Smooth muscle cell (in vitro differentiated cells): ENCODE measurements around the gene GREB1. TPM values are rescaled to one million over a fixed set of nuclear protein-coding genes. Genes with fewer than 3 reads are reported as not detected.

Source experiments
- DNase-seq: peaks from one replicate; lab custom pipeline; 2025; ENCODE audit not compliant: unreplicated experiment; lab: John Stamatoyannopoulos, UW
- H2AFZ ChIP-seq: fragments of 200-600 bp; sonication (generic); 2 replicates; pipeline ENCODE4 v1.6.0; 2016; ENCODE audit warnings: antibody characterized with exemption, low read depth, mild to moderate bottlenecking
- H3F3A ChIP-seq: fragments of 200-600 bp; sonication (generic); 2 replicates; pipeline ENCODE4 v1.6.0; 2017; ENCODE audit warnings: antibody characterized with exemption, low read depth
- H3K27ac ChIP-seq: fragments of 200-600 bp; sonication (generic); 2 replicates; pipeline ENCODE4 v1.5.1; 2016; ENCODE audit warnings: low read depth, mild to moderate bottlenecking
- H3K27me3 ChIP-seq: fragments of 200-600 bp; sonication (generic); 2 replicates; pipeline ENCODE4 v1.6.1; 2016; ENCODE audit warnings: low read depth, mild to moderate bottlenecking
- H3K36me3 ChIP-seq: fragments of 200-600 bp; sonication (generic); 2 replicates; pipeline ENCODE4 v1.5.1; 2016; ENCODE audit warnings: low read depth
- H3K4me1 ChIP-seq: fragments of 200-600 bp; sonication (generic); 2 replicates; pipeline ENCODE4 v1.5.1; 2016; ENCODE audit warnings: low read depth
- H3K4me2 ChIP-seq: fragments of 200-600 bp; sonication (generic); 2 replicates; pipeline ENCODE4 v1.6.0; 2016; ENCODE audit warnings: mild to moderate bottlenecking
- H3K4me3 ChIP-seq: fragments of 200-600 bp; sonication (generic); 2 replicates; pipeline ENCODE4 v1.5.1; 2016; ENCODE audit warnings: mild to moderate bottlenecking
- H3K79me2 ChIP-seq: fragments of 200-600 bp; sonication (generic); 2 replicates; pipeline ENCODE4 v1.6.0; 2016; ENCODE audit warnings: low read depth, mild to moderate bottlenecking
- H3K9ac ChIP-seq: fragments of 200-600 bp; sonication (generic); 2 replicates; pipeline ENCODE4 v1.6.0; 2016; ENCODE audit warnings: low read depth
- H3K9me3 ChIP-seq: fragments of 200-600 bp; sonication (generic); replicated peaks from 2 replicates; pipeline ENCODE4 v1.5.1; 2016; ENCODE audit warnings: low read depth
- H4K20me1 ChIP-seq: fragments of 200-600 bp; sonication (generic); 2 replicates; pipeline ENCODE4 v1.6.0; 2016; ENCODE audit warnings: low read depth
- WGBS: methylation state at CpG from one replicate; pipeline ENCODE4 v1.1.7; 2016; ENCODE audit warnings: low lambda C conversion rate; 5-methylcytosine and 5-hydroxymethylcytosine counted together
- polyA plus RNA-seq: library from polyadenylated mRNA; unstranded; fragments of >200 nt; fragmentation: Nextera tagmentation; extraction: Ambion mirVana; gene quantifications from 2 replicates; pipeline ENCODE4 v1.2.1, GENCODE V29; 2016
- total RNA-seq: library from RNA; depleted of rRNA; stranded (reverse); fragments of >200 nt; gene quantifications from 2 replicates; pipeline ENCODE4 v1.2.3, GENCODE V29; 2014
- TF ChIP-seq, protein P1 (sequence below): fragments of 200-600 bp; sonication (generic); IDR thresholded peaks from 2 replicates; pipeline ENCODE4 v1.5.1; 2017; ENCODE audit warnings: borderline replicate concordance, mild to moderate bottlenecking, antibody characterized with exemption; ENCODE audit not compliant: insufficient read depth, poor library complexity, severe bottlenecking

Gene GREB1
- total and polyA plus RNA-seq, 2 experiments from 2014 or later = 1.7 to 4.3 TPM

DNA sequence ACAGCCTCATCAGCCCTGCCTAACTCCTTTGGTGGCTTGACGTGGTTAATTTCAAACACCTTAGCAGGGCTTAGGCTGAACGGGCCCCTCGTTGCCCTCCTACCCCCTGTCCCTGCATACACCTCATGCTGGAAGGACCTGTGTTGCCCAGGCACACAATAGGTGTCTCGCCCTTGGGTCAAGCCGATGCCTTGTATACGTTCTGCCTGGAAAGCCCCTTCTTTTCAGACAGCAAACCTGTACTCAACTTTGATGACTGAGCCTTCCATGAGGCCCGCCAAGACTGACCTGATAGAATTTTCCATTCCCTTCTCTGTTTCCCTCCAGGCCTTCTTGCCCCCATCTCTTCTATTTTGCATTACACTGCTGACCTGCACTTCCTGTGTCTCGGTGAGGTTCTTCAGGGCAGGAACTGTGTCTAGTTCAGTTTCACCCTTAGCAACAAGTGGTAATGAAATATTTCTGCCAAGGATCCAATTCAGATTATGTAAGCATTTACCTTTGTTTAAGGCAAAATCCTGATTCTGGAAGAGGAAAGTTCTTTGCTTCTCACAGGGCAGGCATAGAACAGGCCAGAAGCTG, 7.9 kb downstream of the GREB1 start:
- no peaks in the 10 kb centered on the region for H4K20me1 ChIP-seq
- H3K36me3 ChIP-seq = no peaks in the 10 kb centered on the region
- H3F3A ChIP-seq = no peaks in the 10 kb centered on the region
- H2AFZ ChIP-seq = no peak overlapping the region
- H3K9me3 ChIP-seq = no peaks in the 10 kb centered on the region
- no peak overlapping the region for H3K4me3 ChIP-seq
- no peaks in the 10 kb centered on the region for H3K79me2 ChIP-seq
- H3K9ac ChIP-seq = no peak overlapping the region
- WGBS = 80% methylated on average over 8 of the region's 8 CpGs
- H3K4me1 ChIP-seq = peaks cover 24% of the 10 kb centered on the region
- TF ChIP-seq, protein P1, sequence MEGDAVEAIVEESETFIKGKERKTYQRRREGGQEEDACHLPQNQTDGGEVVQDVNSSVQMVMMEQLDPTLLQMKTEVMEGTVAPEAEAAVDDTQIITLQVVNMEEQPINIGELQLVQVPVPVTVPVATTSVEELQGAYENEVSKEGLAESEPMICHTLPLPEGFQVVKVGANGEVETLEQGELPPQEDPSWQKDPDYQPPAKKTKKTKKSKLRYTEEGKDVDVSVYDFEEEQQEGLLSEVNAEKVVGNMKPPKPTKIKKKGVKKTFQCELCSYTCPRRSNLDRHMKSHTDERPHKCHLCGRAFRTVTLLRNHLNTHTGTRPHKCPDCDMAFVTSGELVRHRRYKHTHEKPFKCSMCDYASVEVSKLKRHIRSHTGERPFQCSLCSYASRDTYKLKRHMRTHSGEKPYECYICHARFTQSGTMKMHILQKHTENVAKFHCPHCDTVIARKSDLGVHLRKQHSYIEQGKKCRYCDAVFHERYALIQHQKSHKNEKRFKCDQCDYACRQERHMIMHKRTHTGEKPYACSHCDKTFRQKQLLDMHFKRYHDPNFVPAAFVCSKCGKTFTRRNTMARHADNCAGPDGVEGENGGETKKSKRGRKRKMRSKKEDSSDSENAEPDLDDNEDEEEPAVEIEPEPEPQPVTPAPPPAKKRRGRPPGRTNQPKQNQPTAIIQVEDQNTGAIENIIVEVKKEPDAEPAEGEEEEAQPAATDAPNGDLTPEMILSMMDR = no peak
- DNase-seq = no peak
- H3K27me3 ChIP-seq = no peaks in the 10 kb centered on the region
- no peak overlapping the region for H3K4me2 ChIP-seq
- no peak overlapping the region for H3K27ac ChIP-seq

DNA sequence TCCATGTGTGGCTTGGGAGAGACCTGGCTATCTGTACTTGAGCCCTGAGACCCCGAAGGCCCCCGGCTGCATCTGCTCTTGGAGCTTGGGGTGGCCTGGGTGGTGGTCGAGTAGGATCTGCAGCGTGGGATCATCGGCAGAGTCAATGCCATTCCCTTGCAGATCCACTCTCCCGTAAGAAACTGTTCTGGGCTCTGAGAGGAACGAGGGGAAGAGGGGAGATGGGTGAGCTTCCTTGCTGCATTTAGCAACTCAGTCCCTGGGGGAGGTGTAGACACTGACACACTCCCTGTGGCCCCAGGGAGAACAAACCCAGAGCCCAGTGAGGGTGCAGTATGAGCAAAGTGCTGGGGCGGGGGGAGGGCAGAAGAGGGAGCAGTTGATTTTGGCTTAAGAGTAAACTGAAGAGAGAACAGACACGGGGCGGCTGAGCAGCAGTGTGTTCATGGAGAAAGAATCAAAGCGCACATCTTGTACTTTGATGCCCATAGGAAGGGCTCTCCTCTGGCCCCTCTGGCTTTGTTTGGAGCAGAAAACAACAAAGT, 8.5 kb downstream of the GREB1 start:
- no peaks in the 10 kb centered on the region for H3K27me3 ChIP-seq
- no peak overlapping the region for H3K4me3 ChIP-seq
- no peaks in the 10 kb centered on the region for H4K20me1 ChIP-seq
- H3K4me2 ChIP-seq = no peak overlapping the region
- DNase-seq = no peak
- H3K9ac ChIP-seq = no peak overlapping the region
- H3K36me3 ChIP-seq = no peaks in the 10 kb centered on the region
- H3K79me2 ChIP-seq = no peaks in the 10 kb centered on the region
- H3K4me1 ChIP-seq = peaks cover 24% of the 10 kb centered on the region
- H2AFZ ChIP-seq = no peak overlapping the region
- no peak overlapping the region for H3K27ac ChIP-seq
- no peaks in the 10 kb centered on the region for H3K9me3 ChIP-seq
- TF ChIP-seq, protein P1 = no peak
- 64% methylated on average over 11 of the region's 11 CpGs for WGBS
- no peaks in the 10 kb centered on the region for H3F3A ChIP-seq

DNA sequence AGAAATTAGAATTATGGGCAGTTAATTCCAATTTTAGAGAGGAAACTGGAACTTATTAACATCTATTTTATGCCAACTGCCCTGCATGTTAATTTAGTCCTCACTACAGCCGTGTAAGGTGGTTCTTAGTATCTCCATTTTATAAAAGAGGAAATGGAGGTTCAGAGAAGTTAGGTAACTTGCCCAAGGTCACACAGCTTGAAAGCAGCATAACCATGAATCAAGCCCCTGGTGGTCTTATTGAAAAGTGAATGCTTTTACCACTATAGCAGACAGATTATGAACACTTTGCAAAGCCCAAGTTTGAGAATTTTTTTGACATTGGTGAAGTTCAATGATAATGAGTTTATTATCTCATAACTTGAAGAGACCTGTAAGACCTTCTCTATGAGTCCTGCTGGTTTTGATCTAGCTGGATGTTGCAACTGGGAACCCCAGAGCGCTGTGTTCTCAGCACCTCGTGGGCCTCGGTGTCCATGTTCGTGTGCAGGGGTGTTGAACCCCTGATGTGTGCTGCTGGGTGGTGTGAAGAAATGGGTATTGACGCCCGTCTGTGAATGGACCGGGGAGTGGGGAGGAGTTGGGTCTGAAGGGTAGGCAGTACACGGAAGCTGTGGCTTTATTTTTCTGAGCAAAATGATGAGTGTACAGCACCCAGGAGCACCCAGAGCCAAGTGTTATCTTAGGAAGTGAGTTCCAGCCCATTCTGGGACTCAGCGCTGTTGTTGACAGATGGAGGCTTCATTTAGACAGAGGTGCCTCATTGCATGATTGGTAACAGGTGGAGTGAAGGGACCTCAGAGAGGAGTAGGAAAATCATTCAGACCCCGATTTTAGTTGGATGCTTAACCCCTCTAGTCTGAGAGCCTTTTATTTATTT, 9.7 kb downstream of the GREB1 start:
- TF ChIP-seq, protein P1 = no peak
- H3K27me3 ChIP-seq = no peaks in the 10 kb centered on the region
- no peaks in the 10 kb centered on the region for H3K79me2 ChIP-seq
- peaks cover 24% of the 10 kb centered on the region for H3K4me1 ChIP-seq
- H2AFZ ChIP-seq = no peak overlapping the region
- no peaks in the 10 kb centered on the region for H3K9me3 ChIP-seq
- no peaks in the 10 kb centered on the region for H4K20me1 ChIP-seq
- DNase-seq = no peak
- no peaks in the 10 kb centered on the region for H3K36me3 ChIP-seq
- no peak overlapping the region for H3K9ac ChIP-seq
- no peak overlapping the region for H3K27ac ChIP-seq
- H3K4me2 ChIP-seq = no peak overlapping the region
- H3K4me3 ChIP-seq = no peak overlapping the region
- no peaks in the 10 kb centered on the region for H3F3A ChIP-seq
- 90% methylated on average over 11 of the region's 11 CpGs for WGBS
